Lung (tissue), 12 donors: ENCODE results near the gene DNAJC11. TPM values are rescaled to one million over a fixed set of nuclear protein-coding genes. Genes with fewer than 3 reads are reported as not detected.
A peak's percentile ranks its signal among the peaks of the same experiment; 100 is the strongest.
"Not testable (repeated sequence)": the region's sequence is repeated elsewhere in the genome, so short reads cannot be mapped to it uniquely, and the experiment has no call there.

ENCODE experiments used
- ATAC-seq: fragments of 200-7000 bp; cut with Tn5 transposase; one replicate; pipeline ENCODE4 v1.9.1; 2020; ENCODE audit warnings: moderate number of reproducible peaks; ENCODE audit not compliant: insufficient read depth, low FRiP score
- DNase-seq, 3 donors: peaks; one replicate each; pipeline ENCODE4 v3.0.0-alpha.2; 2013 to 2017
- H3K27ac ChIP-seq, 2 donors: one replicate each; pipeline ENCODE4 v1.5.1; 2013; ENCODE audit warnings: mild to moderate bottlenecking in 2 of 2, moderate library complexity in 2 of 2, control low read depth in 1 of 2, inconsistent platforms in 1 of 2, low read depth in 1 of 2, low read length in 1 of 2
- H3K27me3 ChIP-seq, 3 donors: one replicate each; pipeline ENCODE4 v1.5.1; 2013; ENCODE audit warnings: low read length in 2 of 3; ENCODE audit not compliant: control insufficient read depth in 3 of 3, insufficient read depth in 3 of 3
- H3K36me3 ChIP-seq, 4 donors: one replicate each; pipeline ENCODE4 v1.5.1; 2013; ENCODE audit warnings: low read length in 4 of 4, mild to moderate bottlenecking in 1 of 4, moderate library complexity in 1 of 4; ENCODE audit not compliant: control insufficient read depth in 4 of 4, insufficient read depth in 4 of 4
- H3K4me1 ChIP-seq, 5 donors: one replicate each; pipeline ENCODE4 v1.5.1; 2013; ENCODE audit warnings: low read length in 5 of 5, mild to moderate bottlenecking in 2 of 5, moderate library complexity in 1 of 5; ENCODE audit not compliant: control insufficient read depth in 5 of 5, insufficient read depth in 5 of 5
- H3K4me3 ChIP-seq: one replicate; pipeline ENCODE4 v1.5.1; 2013; ENCODE audit warnings: mild to moderate bottlenecking, control low read depth, moderate library complexity
- H3K9ac ChIP-seq, 2 donors: one replicate each; pipeline ENCODE4 v1.5.1; 2013; ENCODE audit warnings: low read length in 2 of 2, control low read depth in 1 of 2; ENCODE audit not compliant: insufficient read depth in 1 of 2
- H3K9me3 ChIP-seq, 4 donors: one replicate each; pipeline ENCODE4 v1.5.1; 2013; ENCODE audit warnings: low read length in 3 of 4, mild to moderate bottlenecking in 1 of 4, moderate library complexity in 1 of 4; ENCODE audit not compliant: control insufficient read depth in 4 of 4, insufficient read depth in 3 of 4
- WGBS, 2 donors: extraction: QIAGEN DNeasy Blood & Tissue Kit; methylation state at CpG; one replicate each; pipeline ENCODE4 v1.1.7; 2013; 5-methylcytosine and 5-hydroxymethylcytosine counted together
- polyA plus RNA-seq, 2 donors: library from polyadenylated mRNA; stranded (reverse); fragments of 200-250 nt; gene quantifications; one replicate each; pipeline ENCODE4 v1.2.1, GENCODE V29; 2013
- total RNA-seq, 2 donors: library from RNA; depleted of rRNA in 1 of 2; stranded (reverse); fragments of >200 nt in 1 of 2; gene quantifications; one replicate each; pipeline ENCODE4 v1.2.1, GENCODE V29; 2014 to 2021
- TF ChIP-seq, protein P1 (sequence below): IDR thresholded peaks from 2 replicates; pipeline ENCODE4 v1.5.1; 2012; ENCODE audit warnings: mild to moderate bottlenecking; ENCODE audit errors: control extremely low read depth, extremely low read depth
- donor health status: control.
- donor health status: control.
- donor health status: Bipolar disorder and iron deficiency.
- donor health status: healthy.
- donor health status: DM: yes; HTN: yes; CAD: no.

DNAJC11 gene
- total and polyA plus RNA-seq, 4 donors, result 18.6 to 43.0 (median 30.4) TPM

GRCh38 chr1:6745073-6745472 lies 43.5 kb upstream of the DNAJC11 start:
- Histone ChIP-seq H3K9ac (no peak overlapping the region), H3K9me3 (peaks cover 0 to 4% (median 2%) of the 10 kb centered on the region in 4 donors), H3K4me1 (peaks cover 0 to 8% (median 0%) of the 10 kb centered on the region in 5 donors), H3K27ac (no peak overlapping the region), H3K4me3 (no peak overlapping the region), H3K36me3 (no peaks in the 10 kb centered on the region), H3K27me3 (peaks cover 0 to 9% (median 0%) of the 10 kb centered on the region in 3 donors)
- TF ChIP-seq, protein P1, sequence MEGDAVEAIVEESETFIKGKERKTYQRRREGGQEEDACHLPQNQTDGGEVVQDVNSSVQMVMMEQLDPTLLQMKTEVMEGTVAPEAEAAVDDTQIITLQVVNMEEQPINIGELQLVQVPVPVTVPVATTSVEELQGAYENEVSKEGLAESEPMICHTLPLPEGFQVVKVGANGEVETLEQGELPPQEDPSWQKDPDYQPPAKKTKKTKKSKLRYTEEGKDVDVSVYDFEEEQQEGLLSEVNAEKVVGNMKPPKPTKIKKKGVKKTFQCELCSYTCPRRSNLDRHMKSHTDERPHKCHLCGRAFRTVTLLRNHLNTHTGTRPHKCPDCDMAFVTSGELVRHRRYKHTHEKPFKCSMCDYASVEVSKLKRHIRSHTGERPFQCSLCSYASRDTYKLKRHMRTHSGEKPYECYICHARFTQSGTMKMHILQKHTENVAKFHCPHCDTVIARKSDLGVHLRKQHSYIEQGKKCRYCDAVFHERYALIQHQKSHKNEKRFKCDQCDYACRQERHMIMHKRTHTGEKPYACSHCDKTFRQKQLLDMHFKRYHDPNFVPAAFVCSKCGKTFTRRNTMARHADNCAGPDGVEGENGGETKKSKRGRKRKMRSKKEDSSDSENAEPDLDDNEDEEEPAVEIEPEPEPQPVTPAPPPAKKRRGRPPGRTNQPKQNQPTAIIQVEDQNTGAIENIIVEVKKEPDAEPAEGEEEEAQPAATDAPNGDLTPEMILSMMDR, result no peak
- 80 to 86% methylated on average over 5 of the region's 5 CpGs for WGBS, 2 donors
- ATAC-seq, result no peak
- no peak for DNase-seq

DNA sequence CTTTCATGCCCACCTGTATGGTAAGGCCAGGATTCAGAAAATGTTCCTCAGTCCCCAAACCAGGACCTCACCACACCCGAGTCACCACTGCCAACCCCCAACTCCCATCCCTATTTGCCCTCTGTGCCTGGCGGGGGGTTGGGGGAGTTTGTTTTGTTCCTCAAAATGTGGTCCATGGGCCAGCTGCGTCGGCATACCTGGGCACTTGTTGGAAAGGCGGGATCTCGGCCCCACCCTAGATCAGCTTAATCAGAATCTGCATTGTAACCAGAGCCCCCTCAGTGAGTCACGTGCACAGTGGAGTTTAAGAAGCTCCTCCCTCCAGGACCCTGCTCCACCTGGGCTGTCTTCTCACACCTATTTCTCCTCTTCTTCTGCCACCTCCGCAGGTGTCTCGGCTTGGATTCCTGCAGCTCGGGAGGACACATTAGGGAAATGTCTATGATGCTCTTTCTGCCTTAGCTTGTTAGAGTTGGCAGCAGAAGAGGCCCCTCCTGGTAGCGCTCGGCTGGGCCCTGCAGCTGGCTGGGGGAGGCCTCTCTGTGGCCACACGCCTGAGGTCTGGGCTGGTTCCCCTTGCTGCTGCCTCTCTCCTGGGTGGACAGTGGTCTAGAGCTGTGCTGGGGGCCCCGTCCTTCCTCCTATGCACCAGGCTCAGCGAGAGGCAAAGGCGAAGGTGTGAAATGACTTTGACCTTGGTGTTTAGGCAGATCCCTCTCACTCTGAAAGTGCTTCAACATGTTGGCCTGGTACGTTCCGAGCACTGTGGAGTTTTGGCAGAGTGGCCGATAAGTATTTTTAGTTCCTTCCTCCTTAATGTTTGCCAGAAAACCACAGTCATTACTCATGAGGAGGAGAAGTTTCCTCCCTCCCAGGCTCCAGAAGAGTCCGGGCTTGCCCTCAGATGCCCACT lies 41.8 kb upstream of the DNAJC11 start:
- Histone ChIP-seq H3K36me3 (no peaks in the 10 kb centered on the region), H3K27me3 (no peaks in the 10 kb centered on the region), H3K9me3 (peaks cover 0 to 4% (median 2%) of the 10 kb centered on the region in 4 donors), H3K27ac (peak overlapping the region; percentile 76 to 83), H3K9ac (no peak overlapping the region), H3K4me3 (no peak overlapping the region), H3K4me1 (peaks cover 0 to 8% (median 0%) of the 10 kb centered on the region in 5 donors)
- WGBS, 2 donors, result 21 to 28% methylated on average over 20 of the region's 20 CpGs
- TF ChIP-seq, protein P1, result no peak
- peak; percentile 79 for ATAC-seq
- peak; percentile 15 to 72 (median 64) for DNase-seq

DNA sequence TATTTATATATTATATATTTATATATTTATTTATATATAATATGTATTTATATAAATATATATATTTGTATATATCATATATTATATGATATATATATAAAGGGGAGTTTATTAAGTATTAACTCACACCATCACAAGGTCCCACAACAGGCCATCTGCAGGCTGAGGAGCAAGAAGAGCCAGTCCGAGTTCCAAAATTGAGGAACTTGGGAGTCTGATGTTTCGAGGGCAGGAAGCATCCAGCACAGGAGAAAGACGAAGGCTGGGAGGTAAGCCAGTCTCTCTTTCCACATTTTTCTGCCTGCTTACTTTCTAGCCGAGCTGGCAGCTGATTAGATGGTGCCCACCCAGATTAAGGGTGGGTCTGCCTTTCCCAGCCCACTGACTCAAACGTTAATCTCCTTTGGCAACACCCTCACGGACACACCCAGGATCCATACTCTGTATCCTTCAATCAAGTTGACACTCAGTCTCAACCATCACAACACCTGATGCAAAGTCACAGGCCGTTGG lies 41.1 kb upstream of the DNAJC11 start:
- peak overlapping the region in 1 of 2 donors; percentile 76 for H3K27ac ChIP-seq
- H3K9ac ChIP-seq, ATAC-seq, H3K36me3 ChIP-seq, H3K4me3 ChIP-seq, H3K9me3 ChIP-seq, H3K27me3 ChIP-seq, H3K4me1 ChIP-seq: not testable (repeated sequence)
- peak in 1 of 3 donors; percentile 24 for DNase-seq
- 58 to 69% methylated on average over 7 of the region's 7 CpGs for WGBS, 2 donors

DNA sequence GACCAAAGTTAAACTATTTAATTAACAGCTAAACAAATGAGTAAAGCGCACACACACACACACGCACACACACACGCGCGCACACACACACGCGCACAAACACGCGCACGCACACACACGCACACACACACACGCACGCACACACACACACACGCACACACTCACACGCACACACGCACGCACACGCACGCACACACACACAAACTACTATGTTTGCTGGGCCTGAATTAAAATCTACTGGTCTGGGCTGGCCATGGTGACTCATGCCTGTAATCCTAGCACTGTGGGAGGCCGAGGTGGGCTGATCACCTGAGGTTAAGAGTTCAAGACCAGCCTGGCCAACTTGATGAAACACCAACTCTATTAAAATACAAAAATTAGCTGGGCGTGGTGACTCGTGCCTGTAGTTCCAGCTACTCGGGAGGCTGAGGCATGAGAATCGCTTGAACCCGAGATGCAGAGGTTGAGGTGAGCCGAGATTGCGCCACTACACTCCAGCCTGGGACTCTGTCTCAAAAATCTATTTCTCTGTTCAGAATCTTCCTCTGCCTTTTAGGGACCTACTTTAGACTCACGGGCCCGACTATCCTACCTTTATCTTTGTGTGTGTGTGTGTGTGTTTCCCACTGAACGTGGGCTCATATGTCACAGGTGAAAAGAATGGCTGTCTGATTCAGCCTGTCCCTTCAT lies 37.5 kb upstream of the DNAJC11 start:
- no peak overlapping the region for H3K9ac ChIP-seq
- H3K4me3 ChIP-seq, result no peak overlapping the region
- no peak for DNase-seq
- no peak for ATAC-seq
- TF ChIP-seq, protein P1, result no peak
- 69 to 85% methylated on average over 30 of the region's 30 CpGs for WGBS, 2 donors
- no peak overlapping the region for H3K27ac ChIP-seq
- no peaks in the 10 kb centered on the region for H3K36me3 ChIP-seq
- H3K9me3 ChIP-seq, result peaks cover 0 to 4% (median 2%) of the 10 kb centered on the region in 4 donors
- peaks cover 0 to 5% (median 0%) of the 10 kb centered on the region in 3 donors for H3K27me3 ChIP-seq
- H3K4me1 ChIP-seq, result peaks cover 0 to 8% (median 0%) of the 10 kb centered on the region in 5 donors
